ENCODE data around the gene SEMA3E. TPM values are rescaled to one million over a fixed set of nuclear protein-coding genes. Genes with fewer than 3 reads are reported as not detected.

SEMA3E gene
- total RNA-seq, 4 donors from 2014 or later, result 0.13 to 2.7 (median 1.1) TPM

DNA sequence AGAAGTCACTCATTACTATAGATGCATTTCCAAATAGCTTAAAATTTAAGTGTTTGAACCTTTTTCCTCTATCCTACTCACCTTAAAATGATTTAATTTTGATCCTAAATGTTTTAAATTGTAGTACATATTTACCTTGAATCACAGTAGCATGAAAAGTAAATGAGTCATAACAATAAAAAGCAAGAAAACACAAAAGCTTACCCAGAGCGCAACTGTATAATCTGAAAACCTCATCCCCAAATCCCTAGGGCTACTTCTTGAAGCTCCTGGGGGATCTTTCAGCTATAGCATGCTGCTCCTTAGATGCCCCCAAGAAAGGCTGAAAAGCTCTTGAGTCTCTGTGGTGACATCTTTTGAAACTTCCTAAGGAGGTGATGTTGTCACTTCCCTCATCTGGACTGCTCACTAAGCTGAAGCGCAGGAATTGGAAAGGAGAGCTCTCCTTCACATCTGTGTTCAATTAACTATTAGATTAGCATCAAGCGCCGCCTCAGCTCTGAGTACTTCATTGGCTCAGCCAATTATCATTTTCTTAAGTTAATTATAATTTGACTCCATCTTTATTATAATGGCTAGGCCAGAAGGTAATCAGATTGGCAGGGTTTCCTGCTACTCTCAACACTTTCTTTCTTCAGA, 60.2 kb downstream of the SEMA3E start:
- Histone ChIP-seq H3K4me3 (no peak overlapping the region), H3K27ac (no peak overlapping the region), H3K36me3 (no peaks in the 10 kb centered on the region), H3K9me3 (no peaks in the 10 kb centered on the region), H3K27me3 (no peaks in the 10 kb centered on the region), H3K4me1 (no peaks in the 10 kb centered on the region)
- DNase-seq, result no peak
- no peak for TF ChIP-seq POLR2A (IDR thresholded peaks at IDR 0.05)
- TF ChIP-seq, protein P1, sequence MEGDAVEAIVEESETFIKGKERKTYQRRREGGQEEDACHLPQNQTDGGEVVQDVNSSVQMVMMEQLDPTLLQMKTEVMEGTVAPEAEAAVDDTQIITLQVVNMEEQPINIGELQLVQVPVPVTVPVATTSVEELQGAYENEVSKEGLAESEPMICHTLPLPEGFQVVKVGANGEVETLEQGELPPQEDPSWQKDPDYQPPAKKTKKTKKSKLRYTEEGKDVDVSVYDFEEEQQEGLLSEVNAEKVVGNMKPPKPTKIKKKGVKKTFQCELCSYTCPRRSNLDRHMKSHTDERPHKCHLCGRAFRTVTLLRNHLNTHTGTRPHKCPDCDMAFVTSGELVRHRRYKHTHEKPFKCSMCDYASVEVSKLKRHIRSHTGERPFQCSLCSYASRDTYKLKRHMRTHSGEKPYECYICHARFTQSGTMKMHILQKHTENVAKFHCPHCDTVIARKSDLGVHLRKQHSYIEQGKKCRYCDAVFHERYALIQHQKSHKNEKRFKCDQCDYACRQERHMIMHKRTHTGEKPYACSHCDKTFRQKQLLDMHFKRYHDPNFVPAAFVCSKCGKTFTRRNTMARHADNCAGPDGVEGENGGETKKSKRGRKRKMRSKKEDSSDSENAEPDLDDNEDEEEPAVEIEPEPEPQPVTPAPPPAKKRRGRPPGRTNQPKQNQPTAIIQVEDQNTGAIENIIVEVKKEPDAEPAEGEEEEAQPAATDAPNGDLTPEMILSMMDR (IDR thresholded peaks at IDR 0.05), result no peak
- WGBS, 2 donors, result 83 to 88% methylated on average over 4 of the region's 4 CpGs
- intact Hi-C loops (cut with DNase I), result no loop called here

DNA sequence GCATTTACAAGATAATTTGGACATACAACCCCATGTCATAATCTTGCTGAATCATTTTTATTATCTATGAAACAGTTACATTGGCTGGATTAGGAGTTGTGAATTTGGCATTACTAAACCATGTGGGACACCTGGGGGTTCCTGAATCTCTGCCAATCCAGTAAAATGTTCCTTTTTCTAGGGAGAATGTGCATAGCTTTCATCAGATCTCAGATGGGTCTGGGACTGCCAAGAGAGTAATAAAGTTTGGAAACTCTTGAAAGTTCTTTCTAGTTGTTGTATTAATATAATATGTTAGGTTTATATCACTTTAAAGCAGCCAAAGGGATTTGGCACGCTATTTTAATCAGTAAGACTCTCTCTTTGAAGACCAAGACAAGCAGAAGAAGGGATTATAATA, 62.7 kb downstream of the SEMA3E start:
- no peak for TF ChIP-seq POLR2A (IDR thresholded peaks at IDR 0.05)
- TF ChIP-seq, protein P1 (IDR thresholded peaks at IDR 0.05), result no peak
- no peaks in the 10 kb centered on the region for H3K4me1 ChIP-seq
- H3K36me3 ChIP-seq, result no peaks in the 10 kb centered on the region
- WGBS, 2 donors, result 16 to 21% methylated on average over 1 of the region's 1 CpG
- H3K27me3 ChIP-seq, result no peaks in the 10 kb centered on the region
- no peak overlapping the region for H3K4me3 ChIP-seq
- H3K27ac ChIP-seq, result no peak overlapping the region
- DNase-seq, result no peak
- H3K9me3 ChIP-seq, result no peaks in the 10 kb centered on the region
- intact Hi-C loops (cut with DNase I), result no loop called here

DNA sequence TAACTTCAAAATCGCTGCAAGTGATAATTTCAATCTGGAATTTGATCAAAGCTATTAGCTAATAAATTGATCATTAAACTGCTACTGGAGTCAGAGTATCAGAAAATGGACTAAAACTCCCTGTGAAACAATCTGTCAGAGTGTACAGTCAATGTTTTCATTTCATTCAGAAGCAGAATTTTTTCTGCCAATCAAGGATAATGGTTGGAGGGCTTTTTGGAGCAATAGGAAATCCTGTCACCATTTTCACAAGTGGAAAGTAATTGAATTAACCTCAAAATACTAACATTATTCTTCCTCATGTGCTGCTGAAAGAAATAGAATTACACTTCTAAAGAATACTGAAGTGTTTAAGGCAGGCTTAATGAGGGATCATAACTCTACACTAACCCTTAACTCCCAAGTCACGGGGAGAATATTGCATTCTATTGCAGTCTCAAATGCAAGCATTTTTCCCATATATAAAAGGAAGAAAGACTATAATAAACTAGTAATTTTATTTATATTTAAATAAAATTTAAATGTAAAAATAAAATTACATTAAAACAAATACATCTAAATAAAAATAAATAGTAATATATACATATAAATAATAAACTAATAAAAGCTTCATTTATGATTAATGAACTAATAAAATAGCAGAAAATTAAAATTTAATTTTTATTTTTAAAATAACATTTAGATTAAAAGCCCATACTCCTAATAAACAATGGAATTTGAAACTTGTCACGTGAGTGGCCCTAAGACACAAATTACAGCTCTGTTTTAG, 67.1 kb downstream of the SEMA3E start:
- no peak overlapping the region for H3K27ac ChIP-seq
- no peaks in the 10 kb centered on the region for H3K36me3 ChIP-seq
- H3K4me3 ChIP-seq, result no peak overlapping the region
- intact Hi-C loops (cut with DNase I), result no loop called here
- H3K9me3 ChIP-seq, result no peaks in the 10 kb centered on the region
- no peaks in the 10 kb centered on the region for H3K27me3 ChIP-seq
- H3K4me1 ChIP-seq, result no peaks in the 10 kb centered on the region
- TF ChIP-seq, protein P1 (IDR thresholded peaks at IDR 0.05), result no peak
- TF ChIP-seq POLR2A (IDR thresholded peaks at IDR 0.05), result no peak
- 75 to 84% methylated on average over 3 of the region's 3 CpGs for WGBS, 2 donors
- no peak for DNase-seq

DNA sequence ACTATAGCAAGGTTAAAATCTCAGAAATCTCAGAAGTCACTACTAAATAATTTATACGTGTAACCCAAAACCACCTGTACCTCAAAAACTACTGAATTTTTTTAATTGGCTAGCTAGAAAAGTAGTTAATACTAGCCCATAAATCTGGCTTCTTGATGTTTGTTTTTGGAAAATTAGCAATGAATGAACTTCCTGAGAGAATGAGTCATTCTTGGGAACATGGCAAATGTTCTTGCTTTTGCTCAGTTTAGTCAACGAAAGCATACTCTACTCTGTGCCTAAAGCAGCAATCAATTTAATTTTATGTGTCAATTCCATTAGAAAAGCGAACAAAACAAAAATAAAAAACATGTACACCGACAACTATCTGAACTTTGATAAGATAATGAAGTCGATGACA, 69.2 kb downstream of the SEMA3E start:
- H3K27ac ChIP-seq, result no peak overlapping the region
- H3K4me1 ChIP-seq, result no peaks in the 10 kb centered on the region
- intact Hi-C loops (cut with DNase I), result no loop called here
- H3K9me3 ChIP-seq, result no peaks in the 10 kb centered on the region
- no peaks in the 10 kb centered on the region for H3K36me3 ChIP-seq
- no peak for TF ChIP-seq POLR2A (IDR thresholded peaks at IDR 0.05)
- TF ChIP-seq, protein P1 (IDR thresholded peaks at IDR 0.05), result no peak
- WGBS, 2 donors, result 65 to 69% methylated on average over 5 of the region's 5 CpGs
- DNase-seq, result no peak
- no peaks in the 10 kb centered on the region for H3K27me3 ChIP-seq
- H3K4me3 ChIP-seq, result no peak overlapping the region

DNA sequence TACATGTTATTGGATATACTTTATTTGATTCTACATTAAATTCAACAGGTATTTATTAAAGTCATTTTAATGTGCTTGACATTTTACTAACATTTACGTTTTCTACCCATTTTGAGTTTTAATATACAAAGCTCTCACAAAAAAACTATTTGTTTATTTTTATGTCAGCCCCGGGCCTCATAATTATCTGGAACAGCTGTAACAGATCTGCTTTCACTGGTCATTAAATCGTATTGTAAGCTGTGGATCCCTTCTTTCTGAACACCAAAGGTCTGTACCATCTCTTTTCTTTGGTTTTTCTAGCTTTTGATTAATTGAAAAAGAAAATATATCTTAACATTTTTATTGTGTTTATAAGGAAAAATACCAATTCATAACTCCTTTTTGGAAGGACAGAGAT, 73.5 kb downstream of the SEMA3E start:
- Histone ChIP-seq H3K4me1 (no peaks in the 10 kb centered on the region), H3K4me3 (no peak overlapping the region), H3K27me3 (no peaks in the 10 kb centered on the region), H3K27ac (no peak overlapping the region), H3K9me3 (no peaks in the 10 kb centered on the region), H3K36me3 (no peaks in the 10 kb centered on the region)
- intact Hi-C loops (cut with DNase I), result no loop called here
- DNase-seq, result no peak
- 31 to 48% methylated on average over 3 of the region's 3 CpGs for WGBS, 2 donors
- TF ChIP-seq, protein P1 (IDR thresholded peaks at IDR 0.05), result no peak
- TF ChIP-seq POLR2A (IDR thresholded peaks at IDR 0.05), result no peak
